ENCODE measurements around the gene C9.

DNA sequence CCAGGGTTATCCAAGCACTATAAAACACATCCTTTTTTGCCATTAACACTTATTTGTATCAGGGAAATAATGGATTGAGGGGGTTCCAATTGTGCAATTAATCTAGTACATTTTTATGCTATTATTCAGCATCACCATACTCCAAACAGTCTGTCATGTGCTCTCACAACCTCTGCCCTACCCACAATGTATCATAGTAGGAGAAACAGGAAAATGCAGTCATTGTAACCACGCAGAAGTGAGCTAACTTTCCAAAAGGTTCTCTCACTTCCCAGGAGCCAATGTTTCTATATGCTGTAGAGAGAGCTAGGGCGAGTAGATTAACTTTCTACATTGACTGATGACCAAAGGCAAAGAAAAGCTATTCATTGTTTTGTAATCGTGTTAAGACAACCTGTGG is 30.7 kb upstream of the C9 start:
- no peak for TF ChIP-seq EZH2phosphoT487 (IDR thresholded peaks at IDR 0.05; ENCODE audit: borderline replicate concordance, low read length)
- TF ChIP-seq, protein P1, sequence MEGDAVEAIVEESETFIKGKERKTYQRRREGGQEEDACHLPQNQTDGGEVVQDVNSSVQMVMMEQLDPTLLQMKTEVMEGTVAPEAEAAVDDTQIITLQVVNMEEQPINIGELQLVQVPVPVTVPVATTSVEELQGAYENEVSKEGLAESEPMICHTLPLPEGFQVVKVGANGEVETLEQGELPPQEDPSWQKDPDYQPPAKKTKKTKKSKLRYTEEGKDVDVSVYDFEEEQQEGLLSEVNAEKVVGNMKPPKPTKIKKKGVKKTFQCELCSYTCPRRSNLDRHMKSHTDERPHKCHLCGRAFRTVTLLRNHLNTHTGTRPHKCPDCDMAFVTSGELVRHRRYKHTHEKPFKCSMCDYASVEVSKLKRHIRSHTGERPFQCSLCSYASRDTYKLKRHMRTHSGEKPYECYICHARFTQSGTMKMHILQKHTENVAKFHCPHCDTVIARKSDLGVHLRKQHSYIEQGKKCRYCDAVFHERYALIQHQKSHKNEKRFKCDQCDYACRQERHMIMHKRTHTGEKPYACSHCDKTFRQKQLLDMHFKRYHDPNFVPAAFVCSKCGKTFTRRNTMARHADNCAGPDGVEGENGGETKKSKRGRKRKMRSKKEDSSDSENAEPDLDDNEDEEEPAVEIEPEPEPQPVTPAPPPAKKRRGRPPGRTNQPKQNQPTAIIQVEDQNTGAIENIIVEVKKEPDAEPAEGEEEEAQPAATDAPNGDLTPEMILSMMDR (IDR thresholded peaks at IDR 0.05; ENCODE audit: low read depth, low read length, poor library complexity, severe bottlenecking): no peak

Data from DOHH2 (cell line).